K562 (cell line): ENCODE data around the gene LYSMD1. TPM values are rescaled to one million over a fixed set of nuclear protein-coding genes. Genes with fewer than 3 reads are reported as not detected.

Experiments
- AFF1 ChIP-seq, 2 experiments: fragments of 450-650 bp; IDR thresholded peaks; 2 replicates each; pipeline ENCODE4 v1.6.1; 2018; ENCODE audit warnings: mild to moderate bottlenecking in 2 of 2, low read depth in 1 of 2; ENCODE audit not compliant: partially characterized antibody in 2 of 2
- CBFA2T3 ChIP-seq: fragments of 450-650 bp; IDR thresholded peaks from 2 replicates; pipeline ENCODE4 v1.6.1; 2017
- CHD1 ChIP-seq: fragments of 200-600 bp; sonication (generic); IDR thresholded peaks from one replicate; pipeline ENCODE4 v1.6.1; 2012; ENCODE audit warnings: mild to moderate bottlenecking, moderate library complexity, low read length, inconsistent platforms
- KDM5B ChIP-seq: fragments of 200-600 bp; sonication (generic); IDR thresholded peaks from 2 replicates; pipeline ENCODE4 v1.6.1; 2012; ENCODE audit warnings: low read depth, mild to moderate bottlenecking, moderate library complexity, low read length, control low read depth, inconsistent platforms; ENCODE audit not compliant: insufficient replicate concordance
- MECOM ChIP-seq: fragments of 250-450 bp; sonication (Bioruptor Pico); IDR thresholded peaks from 2 replicates; pipeline ENCODE4 v1.8.0; 2022; ENCODE audit warnings: inconsistent platforms
- SMAD4 ChIP-seq: fragments of 250-450 bp; sonication (Bioruptor Pico); conservative IDR thresholded peaks from 2 replicates; pipeline ENCODE4 v1.8.0; 2021; ENCODE audit warnings: inconsistent platforms, mild to moderate bottlenecking, moderate library complexity
- SMARCA5 ChIP-seq: fragments of 450-650 bp; IDR thresholded peaks from 2 replicates; pipeline ENCODE4 v1.6.1; 2016
- TBL1XR1 ChIP-seq, 2 experiments: IDR thresholded peaks; 2 replicates each; pipeline ENCODE4 v1.6.1; 2012; ENCODE audit warnings: improper control_type of control experiment in 2 of 2, low read length in 2 of 2, mild to moderate bottlenecking in 1 of 2
- ZBTB43 ChIP-seq: sonication (generic); formaldehyde crosslinking; IDR thresholded peaks from 2 replicates; pipeline ENCODE4 v1.8.0; 2023; ENCODE audit warnings: mild to moderate bottlenecking, missing genetic modification reagents
- ZEB2 ChIP-seq: fragments of 450-650 bp; IDR thresholded peaks from 2 replicates; pipeline ENCODE4 v1.6.1; 2016
- ZFPM2 ChIP-seq: fragments of 250-450 bp; sonication (Bioruptor Pico); IDR thresholded peaks from 2 replicates; pipeline ENCODE4 v1.5.1; 2022; ENCODE audit warnings: mild to moderate bottlenecking
- ZNF232 ChIP-seq: sonication (generic); formaldehyde crosslinking; IDR thresholded peaks from 2 replicates; pipeline ENCODE4 v1.8.0; 2022; ENCODE audit warnings: mild to moderate bottlenecking, missing genetic modification reagents
- ZNF384 ChIP-seq: IDR thresholded peaks from 2 replicates; pipeline ENCODE4 v1.6.1; 2012; ENCODE audit warnings: low read depth, low read length, improper control_type of control experiment
- ZNF561 ChIP-seq: fragments of 450-650 bp; formaldehyde crosslinking; conservative IDR thresholded peaks from 2 replicates; pipeline ENCODE4 v1.4.0; 2020; ENCODE audit warnings: mild to moderate bottlenecking, moderate library complexity
- polyA plus RNA-seq, 8 experiments: library from polyadenylated mRNA; depleted of rRNA in 4 of 8; stranded (reverse) in 5 of 8; unstranded in 3 of 8; fragments of >200 nt; fragmentation: Nextera tagmentation in 2 of 8; fragmentation: Illumina TruSeq in 1 of 8; extraction: Ambion mirVana in 2 of 8; extraction: Trizol in 1 of 8; gene quantifications; 2 replicates each; pipeline versions ENCODE4 v1.2.1 to v1.2.3, GENCODE V29; 2011 to 2014; ENCODE audit warnings: inconsistent platforms in 1 of 8, missing spikeins in 1 of 8
- total RNA-seq, 7 experiments: library from RNA; depleted of rRNA in 6 of 7; stranded (reverse); fragments of >200 nt in 6 of 7; fragmentation: Illumina TruSeq in 2 of 7; extraction: Trizol in 2 of 7; gene quantifications; 2 replicates each; pipeline versions ENCODE4 v1.2.1 to v1.2.3, GENCODE V29; 2011 to 2021; ENCODE audit warnings: low replicate concordance in 1 of 7
- TF ChIP-seq, protein P1 (sequence below), 2 experiments: IDR thresholded peaks; 2 replicates each; pipeline ENCODE4 v1.6.1; 2012; ENCODE audit warnings: improper control_type of control experiment in 2 of 2, low read depth in 2 of 2, low read length in 2 of 2, borderline replicate concordance in 1 of 2
- TF ChIP-seq, protein P2 (sequence below): fragments of 450-650 bp; formaldehyde crosslinking; IDR thresholded peaks from 2 replicates; pipeline ENCODE4 v1.4.0; 2020; ENCODE audit warnings: mild to moderate bottlenecking, moderate library complexity
- TF ChIP-seq, protein P3 (sequence below): fragments of 250-450 bp; sonication (Bioruptor Pico); IDR thresholded peaks from 2 replicates; pipeline ENCODE4 v1.8.0; 2022; ENCODE audit warnings: moderate library complexity, mild to moderate bottlenecking, inconsistent platforms

Gene LYSMD1
- total and polyA plus RNA-seq, 9 of the 15 experiments (the other 6 are each of a cell fraction or from before 2014, with no cell fraction given): 2.2 to 9.4 (median 6.0) TPM

DNA sequence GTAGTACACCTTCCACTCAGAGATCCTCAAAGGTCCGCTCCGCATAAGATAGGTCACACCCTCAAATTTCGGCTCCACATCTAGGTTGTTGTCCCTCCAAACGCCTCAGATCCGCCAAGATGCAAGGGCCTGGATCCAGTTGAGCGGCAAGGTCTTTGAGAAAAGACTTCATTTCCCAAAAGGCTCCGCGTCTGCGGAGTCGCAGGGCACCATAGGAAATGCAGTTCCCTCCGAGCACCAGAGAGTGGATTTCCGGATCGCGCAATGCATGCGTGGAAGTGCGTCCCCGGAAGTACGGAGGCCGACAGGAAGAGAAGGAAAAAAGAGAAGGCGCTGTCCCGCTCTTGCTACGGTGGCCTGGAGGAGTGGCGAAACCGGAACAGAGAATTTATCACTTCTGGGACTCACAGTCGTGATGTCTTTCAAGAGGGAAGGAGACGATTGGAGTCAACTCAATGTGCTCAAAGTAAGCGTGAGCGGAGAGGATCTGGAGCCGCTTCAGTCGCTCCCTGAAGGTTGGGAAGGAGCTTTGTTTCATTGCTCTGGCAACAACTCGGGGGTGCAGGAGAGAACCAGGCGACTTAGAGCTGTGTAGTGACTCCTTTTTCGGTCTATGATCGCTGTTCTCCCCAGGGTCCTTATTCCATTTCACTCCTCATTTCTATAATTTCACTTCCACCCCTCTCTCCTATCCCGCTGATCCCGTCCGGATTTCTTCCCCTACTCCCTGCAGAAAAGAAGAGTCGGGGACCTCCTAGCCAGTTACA lies at the start of gene LYSMD1, which contains the start of gene SCNM1 (continued):
- TF ChIP-seq, protein P1, sequence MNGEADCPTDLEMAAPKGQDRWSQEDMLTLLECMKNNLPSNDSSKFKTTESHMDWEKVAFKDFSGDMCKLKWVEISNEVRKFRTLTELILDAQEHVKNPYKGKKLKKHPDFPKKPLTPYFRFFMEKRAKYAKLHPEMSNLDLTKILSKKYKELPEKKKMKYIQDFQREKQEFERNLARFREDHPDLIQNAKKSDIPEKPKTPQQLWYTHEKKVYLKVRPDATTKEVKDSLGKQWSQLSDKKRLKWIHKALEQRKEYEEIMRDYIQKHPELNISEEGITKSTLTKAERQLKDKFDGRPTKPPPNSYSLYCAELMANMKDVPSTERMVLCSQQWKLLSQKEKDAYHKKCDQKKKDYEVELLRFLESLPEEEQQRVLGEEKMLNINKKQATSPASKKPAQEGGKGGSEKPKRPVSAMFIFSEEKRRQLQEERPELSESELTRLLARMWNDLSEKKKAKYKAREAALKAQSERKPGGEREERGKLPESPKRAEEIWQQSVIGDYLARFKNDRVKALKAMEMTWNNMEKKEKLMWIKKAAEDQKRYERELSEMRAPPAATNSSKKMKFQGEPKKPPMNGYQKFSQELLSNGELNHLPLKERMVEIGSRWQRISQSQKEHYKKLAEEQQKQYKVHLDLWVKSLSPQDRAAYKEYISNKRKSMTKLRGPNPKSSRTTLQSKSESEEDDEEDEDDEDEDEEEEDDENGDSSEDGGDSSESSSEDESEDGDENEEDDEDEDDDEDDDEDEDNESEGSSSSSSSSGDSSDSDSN (IDR thresholded peaks at IDR 0.05; ENCODE audit: borderline replicate concordance in 1 of 2, low read depth in 2 of 2, low read length in 2 of 2): 0 out of 4 replicates have a peak, but pooled peaks have one; percentile 32 to 44
- no peak for TF ChIP-seq MECOM (CRISPR knock-in tag)
- TF ChIP-seq TBL1XR1 (IDR thresholded peaks at IDR 0.05; ENCODE audit: low read length in 2 of 2): peak in 1 of 2 experiments; percentile 34; a peak in 1 of 4 replicates
- TF ChIP-seq, protein P2, sequence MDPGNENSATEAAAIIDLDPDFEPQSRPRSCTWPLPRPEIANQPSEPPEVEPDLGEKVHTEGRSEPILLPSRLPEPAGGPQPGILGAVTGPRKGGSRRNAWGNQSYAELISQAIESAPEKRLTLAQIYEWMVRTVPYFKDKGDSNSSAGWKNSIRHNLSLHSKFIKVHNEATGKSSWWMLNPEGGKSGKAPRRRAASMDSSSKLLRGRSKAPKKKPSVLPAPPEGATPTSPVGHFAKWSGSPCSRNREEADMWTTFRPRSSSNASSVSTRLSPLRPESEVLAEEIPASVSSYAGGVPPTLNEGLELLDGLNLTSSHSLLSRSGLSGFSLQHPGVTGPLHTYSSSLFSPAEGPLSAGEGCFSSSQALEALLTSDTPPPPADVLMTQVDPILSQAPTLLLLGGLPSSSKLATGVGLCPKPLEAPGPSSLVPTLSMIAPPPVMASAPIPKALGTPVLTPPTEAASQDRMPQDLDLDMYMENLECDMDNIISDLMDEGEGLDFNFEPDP: no peak
- TF ChIP-seq CBFA2T3: no peak
- no peak for TF ChIP-seq ZFPM2 (CRISPR knock-in tag)
- TF ChIP-seq ZNF232 (CRISPR knock-in tag): no peak
- TF ChIP-seq KDM5B: peak; percentile 84
- no peak; the same call in 1 of the 2 replicates for TF ChIP-seq ZBTB43
- peak; percentile 96 for TF ChIP-seq ZNF384
- TF ChIP-seq ZEB2: 0 out of 2 replicates have a peak, but pooled peaks have one; percentile 10
- no peak for TF ChIP-seq SMARCA5
- TF ChIP-seq, protein P3, sequence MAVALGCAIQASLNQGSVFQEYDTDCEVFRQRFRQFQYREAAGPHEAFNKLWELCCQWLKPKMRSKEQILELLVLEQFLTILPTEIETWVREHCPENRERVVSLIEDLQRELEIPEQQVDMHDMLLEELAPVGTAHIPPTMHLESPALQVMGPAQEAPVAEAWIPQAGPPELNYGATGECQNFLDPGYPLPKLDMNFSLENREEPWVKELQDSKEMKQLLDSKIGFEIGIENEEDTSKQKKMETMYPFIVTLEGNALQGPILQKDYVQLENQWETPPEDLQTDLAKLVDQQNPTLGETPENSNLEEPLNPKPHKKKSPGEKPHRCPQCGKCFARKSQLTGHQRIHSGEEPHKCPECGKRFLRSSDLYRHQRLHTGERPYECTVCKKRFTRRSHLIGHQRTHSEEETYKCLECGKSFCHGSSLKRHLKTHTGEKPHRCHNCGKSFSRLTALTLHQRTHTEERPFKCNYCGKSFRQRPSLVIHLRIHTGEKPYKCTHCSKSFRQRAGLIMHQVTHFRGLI (CRISPR knock-in tag): no peak
- no peak for TF ChIP-seq ZNF561 (CRISPR knock-in tag)
- no peak for TF ChIP-seq SMAD4 (CRISPR knock-in tag)
- TF ChIP-seq CHD1: peak; percentile 33
- peak; percentile 56 to 99 for TF ChIP-seq AFF1 (IDR thresholded peaks at IDR 0.05; ENCODE audit: low read depth in 1 of 2, partially characterized antibody in 2 of 2)
